Measurements from ENCODE around the gene CNIH3.

DNA sequence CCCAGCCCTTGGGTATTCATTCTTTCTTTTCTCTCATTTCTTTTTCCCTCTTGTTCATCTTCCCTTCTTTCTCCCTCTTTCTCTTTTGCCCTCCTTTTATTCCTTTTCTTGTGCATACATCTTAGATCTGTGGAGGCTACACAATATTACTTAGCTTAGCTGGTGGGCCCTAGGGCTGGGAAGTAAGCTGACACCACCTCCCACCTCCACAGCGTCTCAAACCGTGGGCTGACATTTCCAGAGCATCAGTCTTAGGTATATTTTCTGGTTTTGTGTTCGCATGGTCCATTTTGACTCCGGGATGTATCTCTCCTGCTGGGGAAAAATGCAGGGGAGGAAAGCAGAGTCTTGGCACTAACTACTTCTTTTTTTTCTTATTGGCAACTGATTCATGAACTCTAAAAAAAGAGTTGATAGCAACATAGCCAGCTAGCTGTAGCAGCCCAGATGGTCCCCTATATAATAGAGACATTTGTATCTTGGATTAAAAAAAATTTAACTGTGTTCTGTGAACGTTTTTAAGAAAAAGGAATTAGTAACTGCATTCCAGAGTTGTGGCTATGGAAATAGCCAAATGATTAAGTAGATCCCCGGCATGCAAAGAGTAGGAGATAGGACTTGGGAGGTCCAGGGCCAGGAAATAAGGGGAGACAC, 15.5 kb downstream of the CNIH3 start:
- TF ChIP-seq, protein P1, sequence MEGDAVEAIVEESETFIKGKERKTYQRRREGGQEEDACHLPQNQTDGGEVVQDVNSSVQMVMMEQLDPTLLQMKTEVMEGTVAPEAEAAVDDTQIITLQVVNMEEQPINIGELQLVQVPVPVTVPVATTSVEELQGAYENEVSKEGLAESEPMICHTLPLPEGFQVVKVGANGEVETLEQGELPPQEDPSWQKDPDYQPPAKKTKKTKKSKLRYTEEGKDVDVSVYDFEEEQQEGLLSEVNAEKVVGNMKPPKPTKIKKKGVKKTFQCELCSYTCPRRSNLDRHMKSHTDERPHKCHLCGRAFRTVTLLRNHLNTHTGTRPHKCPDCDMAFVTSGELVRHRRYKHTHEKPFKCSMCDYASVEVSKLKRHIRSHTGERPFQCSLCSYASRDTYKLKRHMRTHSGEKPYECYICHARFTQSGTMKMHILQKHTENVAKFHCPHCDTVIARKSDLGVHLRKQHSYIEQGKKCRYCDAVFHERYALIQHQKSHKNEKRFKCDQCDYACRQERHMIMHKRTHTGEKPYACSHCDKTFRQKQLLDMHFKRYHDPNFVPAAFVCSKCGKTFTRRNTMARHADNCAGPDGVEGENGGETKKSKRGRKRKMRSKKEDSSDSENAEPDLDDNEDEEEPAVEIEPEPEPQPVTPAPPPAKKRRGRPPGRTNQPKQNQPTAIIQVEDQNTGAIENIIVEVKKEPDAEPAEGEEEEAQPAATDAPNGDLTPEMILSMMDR (IDR thresholded peaks at IDR 0.05 in 2 of 3, conservative IDR thresholded peaks at IDR 0.05 in 1 of 3; ENCODE audit: control insufficient read depth in 2 of 3, extremely low read depth in 1 of 3, insufficient read depth in 1 of 3, low read depth in 3 of 3, low read length in 3 of 3) = no peak
- TF ChIP-seq POLR2A (IDR thresholded peaks at IDR 0.05; ENCODE audit: low read depth, low read length) (no peak), TCF12 (IDR thresholded peaks at IDR 0.05; ENCODE audit: low read depth, low read length) (no peak), KDM1A (IDR thresholded peaks at IDR 0.05; ENCODE audit: borderline replicate concordance) (no peak), SMARCA5 (IDR thresholded peaks at IDR 0.05) (no peak), CEBPB (IDR thresholded peaks at IDR 0.05; ENCODE audit: borderline replicate concordance in 1 of 2, low read depth in 2 of 2, low read length in 2 of 2) (no peak), POLR2AphosphoS5 (IDR thresholded peaks at IDR 0.05; ENCODE audit: low read length) (no peak), TAF1 (IDR thresholded peaks at IDR 0.05; ENCODE audit: borderline replicate concordance, low read depth, low read length) (no peak)

All from GM12878 (cell line).